HepG2 (cell line): ENCODE data around the gene ATRIP.

Source experiments
- CREB1 ChIP-seq, 2 experiments: fragments of 450-650 bp in 1 of 2; IDR thresholded peaks; 2 replicates each; pipeline ENCODE4 v1.6.1; 2016 to 2017; ENCODE audit warnings: control low read depth in 1 of 2, mild to moderate bottlenecking in 1 of 2, missing compliant biosample characterization in 1 of 2, missing genetic modification characterization in 1 of 2
- JUNB ChIP-seq: sonication (generic); formaldehyde crosslinking; IDR thresholded peaks from 2 replicates; pipeline ENCODE4 v1.8.0; 2022; ENCODE audit warnings: missing genetic modification reagents, mild to moderate bottlenecking, borderline replicate concordance
- JUND ChIP-seq: sonication (generic); formaldehyde crosslinking; IDR thresholded peaks from 2 replicates; pipeline ENCODE4 v1.8.0; 2022; ENCODE audit warnings: mild to moderate bottlenecking, missing genetic modification reagents
- MED8 ChIP-seq: sonication (generic); formaldehyde crosslinking; IDR thresholded peaks from 2 replicates; pipeline ENCODE4 v1.8.1; 2023; ENCODE audit warnings: mild to moderate bottlenecking, missing genetic modification reagents; ENCODE audit not compliant: insufficient replicate concordance
- RARA ChIP-seq: IDR thresholded peaks from 2 replicates; pipeline ENCODE4 v1.6.1; 2016; ENCODE audit warnings: missing genetic modification reagents, missing compliant biosample characterization
- TCF7L2 ChIP-seq: IDR thresholded peaks from 2 replicates; pipeline ENCODE4 v1.6.1; 2011; ENCODE audit warnings: mild to moderate bottlenecking, low read depth, low read length, moderate library complexity
- ZNF143 ChIP-seq: sonication (generic); formaldehyde crosslinking; IDR thresholded peaks from 2 replicates; pipeline ENCODE4 v1.4.0; 2020; ENCODE audit warnings: missing genetic modification reagents
- ZNF777 ChIP-seq: sonication (generic); formaldehyde crosslinking; IDR thresholded peaks from 2 replicates; pipeline ENCODE4 v1.4.0; 2020; ENCODE audit warnings: missing genetic modification reagents
- ZNF850 ChIP-seq: sonication (generic); formaldehyde crosslinking; conservative IDR thresholded peaks from 2 replicates; pipeline ENCODE4 v1.9.0; 2021; ENCODE audit warnings: mild to moderate bottlenecking, missing genetic modification reagents
- TF ChIP-seq, protein P1 (sequence below): sonication (generic); formaldehyde crosslinking; IDR thresholded peaks from 2 replicates; pipeline ENCODE4 v1.4.0; 2020; ENCODE audit warnings: missing genetic modification reagents, borderline replicate concordance
- TF ChIP-seq, protein P2 (sequence below): sonication (generic); formaldehyde crosslinking; IDR thresholded peaks from 2 replicates; pipeline ENCODE4 v1.5.0; 2020; ENCODE audit warnings: mild to moderate bottlenecking, missing genetic modification reagents, moderate library complexity

GRCh38 chr3:48429317-48429959, 17.1 kb upstream of the ATRIP start:
- TF ChIP-seq ZNF850 (no peak), ZNF143 (CRISPR knock-in tag) (no peak), RARA (CRISPR knock-in tag) (no peak), ZNF777 (CRISPR knock-in tag) (no peak; the same call in 1 of the 2 replicates), JUND (CRISPR knock-in tag) (no peak), CREB1 (IDR thresholded peaks at IDR 0.05) (no peak), CREB1 (CRISPR knock-in tag; IDR thresholded peaks at IDR 0.05) (no peak), TCF7L2 (no peak), MED8 (no peak), JUNB (no peak)
- TF ChIP-seq, protein P1, sequence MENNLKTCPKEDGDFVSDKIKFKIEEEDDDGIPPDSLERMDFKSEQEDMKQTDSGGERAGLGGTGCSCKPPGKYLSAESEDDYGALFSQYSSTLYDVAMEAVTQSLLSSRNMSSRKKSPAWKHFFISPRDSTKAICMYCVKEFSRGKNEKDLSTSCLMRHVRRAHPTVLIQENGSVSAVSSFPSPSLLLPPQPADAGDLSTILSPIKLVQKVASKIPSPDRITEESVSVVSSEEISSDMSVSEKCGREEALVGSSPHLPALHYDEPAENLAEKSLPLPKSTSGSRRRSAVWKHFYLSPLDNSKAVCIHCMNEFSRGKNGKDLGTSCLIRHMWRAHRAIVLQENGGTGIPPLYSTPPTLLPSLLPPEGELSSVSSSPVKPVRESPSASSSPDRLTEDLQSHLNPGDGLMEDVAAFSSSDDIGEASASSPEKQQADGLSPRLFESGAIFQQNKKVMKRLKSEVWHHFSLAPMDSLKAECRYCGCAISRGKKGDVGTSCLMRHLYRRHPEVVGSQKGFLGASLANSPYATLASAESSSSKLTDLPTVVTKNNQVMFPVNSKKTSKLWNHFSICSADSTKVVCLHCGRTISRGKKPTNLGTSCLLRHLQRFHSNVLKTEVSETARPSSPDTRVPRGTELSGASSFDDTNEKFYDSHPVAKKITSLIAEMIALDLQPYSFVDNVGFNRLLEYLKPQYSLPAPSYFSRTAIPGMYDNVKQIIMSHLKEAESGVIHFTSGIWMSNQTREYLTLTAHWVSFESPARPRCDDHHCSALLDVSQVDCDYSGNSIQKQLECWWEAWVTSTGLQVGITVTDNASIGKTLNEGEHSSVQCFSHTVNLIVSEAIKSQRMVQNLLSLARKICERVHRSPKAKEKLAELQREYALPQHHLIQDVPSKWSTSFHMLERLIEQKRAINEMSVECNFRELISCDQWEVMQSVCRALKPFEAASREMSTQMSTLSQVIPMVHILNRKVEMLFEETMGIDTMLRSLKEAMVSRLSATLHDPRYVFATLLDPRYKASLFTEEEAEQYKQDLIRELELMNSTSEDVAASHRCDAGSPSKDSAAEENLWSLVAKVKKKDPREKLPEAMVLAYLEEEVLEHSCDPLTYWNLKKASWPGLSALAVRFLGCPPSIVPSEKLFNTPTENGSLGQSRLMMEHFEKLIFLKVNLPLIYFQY: no peak
- TF ChIP-seq, protein P2, sequence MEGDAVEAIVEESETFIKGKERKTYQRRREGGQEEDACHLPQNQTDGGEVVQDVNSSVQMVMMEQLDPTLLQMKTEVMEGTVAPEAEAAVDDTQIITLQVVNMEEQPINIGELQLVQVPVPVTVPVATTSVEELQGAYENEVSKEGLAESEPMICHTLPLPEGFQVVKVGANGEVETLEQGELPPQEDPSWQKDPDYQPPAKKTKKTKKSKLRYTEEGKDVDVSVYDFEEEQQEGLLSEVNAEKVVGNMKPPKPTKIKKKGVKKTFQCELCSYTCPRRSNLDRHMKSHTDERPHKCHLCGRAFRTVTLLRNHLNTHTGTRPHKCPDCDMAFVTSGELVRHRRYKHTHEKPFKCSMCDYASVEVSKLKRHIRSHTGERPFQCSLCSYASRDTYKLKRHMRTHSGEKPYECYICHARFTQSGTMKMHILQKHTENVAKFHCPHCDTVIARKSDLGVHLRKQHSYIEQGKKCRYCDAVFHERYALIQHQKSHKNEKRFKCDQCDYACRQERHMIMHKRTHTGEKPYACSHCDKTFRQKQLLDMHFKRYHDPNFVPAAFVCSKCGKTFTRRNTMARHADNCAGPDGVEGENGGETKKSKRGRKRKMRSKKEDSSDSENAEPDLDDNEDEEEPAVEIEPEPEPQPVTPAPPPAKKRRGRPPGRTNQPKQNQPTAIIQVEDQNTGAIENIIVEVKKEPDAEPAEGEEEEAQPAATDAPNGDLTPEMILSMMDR (CRISPR knock-in tag): no peak
